Thymus (tissue), 11 donors: ENCODE data around the gene DERA. TPM values are rescaled to one million over a fixed set of nuclear protein-coding genes. Genes with fewer than 3 reads are reported as not detected.
"Not testable (repeated sequence)": the region's sequence is repeated elsewhere in the genome, so short reads cannot be mapped to it uniquely, and the experiment has no call there.

Source experiments
- DNase-seq, 9 donors: peaks; one replicate each; pipeline ENCODE4 v3.0.0-alpha.2; 2013; ENCODE audit warnings: low spot score in 9 of 9, low read depth in 6 of 9, missing footprints in 1 of 9
- H3K27ac ChIP-seq, 2 donors: one replicate each; pipeline ENCODE4 v1.5.1; 2013; ENCODE audit warnings: control low read depth in 1 of 2, low read depth in 1 of 2, low read length in 1 of 2, mild to moderate bottlenecking in 1 of 2, moderate library complexity in 1 of 2
- H3K27me3 ChIP-seq, 2 donors: one replicate each; pipeline ENCODE4 v1.5.1; 2013; ENCODE audit warnings: low read length in 1 of 2; ENCODE audit not compliant: control insufficient read depth in 2 of 2, insufficient read depth in 1 of 2
- H3K36me3 ChIP-seq, 2 donors: one replicate each; pipeline ENCODE4 v1.5.1; 2013; ENCODE audit warnings: low read length in 1 of 2, mild to moderate bottlenecking in 1 of 2, moderate library complexity in 1 of 2; ENCODE audit not compliant: control insufficient read depth in 2 of 2, insufficient read depth in 2 of 2
- H3K4me1 ChIP-seq, 2 donors: one replicate each; pipeline ENCODE4 v1.5.1; 2013; ENCODE audit warnings: low read length in 2 of 2; ENCODE audit not compliant: control insufficient read depth in 2 of 2, insufficient read depth in 2 of 2
- H3K4me3 ChIP-seq, 2 donors: one replicate each; pipeline ENCODE4 v1.5.1; 2013; ENCODE audit warnings: low read length in 2 of 2, control low read depth in 1 of 2, mild to moderate bottlenecking in 1 of 2
- H3K9me3 ChIP-seq, 2 donors: one replicate each; pipeline ENCODE4 v1.5.1; 2013; ENCODE audit warnings: low read length in 1 of 2, mild to moderate bottlenecking in 1 of 2; ENCODE audit not compliant: control insufficient read depth in 2 of 2, insufficient read depth in 1 of 2
- WGBS: extraction: QIAGEN DNeasy Blood & Tissue Kit; methylation state at CpG from one replicate; pipeline ENCODE4 v1.1.7; 2013; 5-methylcytosine and 5-hydroxymethylcytosine counted together
- polyA plus RNA-seq: library from polyadenylated mRNA; stranded (reverse); fragments of 200-250 nt; gene quantifications from one replicate; pipeline ENCODE4 v1.2.3, GENCODE V29; 2013
- total RNA-seq: library from RNA; stranded (reverse); fragments of 120-200 nt; gene quantifications from one replicate; pipeline ENCODE4 v1.2.4, GENCODE V29; 2013
- donor health status: healthy.

DERA gene
- total and polyA plus RNA-seq, 2 donors, result 25.7 to 27.7 TPM

GRCh38 chr12:15937902-15938301, 26.8 kb downstream of the DERA start:
- no peaks in the 10 kb centered on the region for H3K27me3 ChIP-seq
- DNase-seq, result no peak

GRCh38 chr12:15939111-15939510, 28.0 kb downstream of the DERA start:
- Histone ChIP-seq H3K9me3 (no peaks in the 10 kb centered on the region), H3K27ac (no peak overlapping the region), H3K36me3 (no peaks in the 10 kb centered on the region), H3K27me3 (no peaks in the 10 kb centered on the region), H3K4me3 (no peak overlapping the region), H3K4me1 (no peaks in the 10 kb centered on the region)
- WGBS, result 95% methylated on average over 1 of the region's 1 CpG
- DNase-seq, result no peak

More at GRCh38 chr12:15937902-15938301, 26.8 kb downstream of the DERA start:
- Histone ChIP-seq H3K36me3 (no peaks in the 10 kb centered on the region), H3K4me3 (no peak overlapping the region), H3K4me1 (no peaks in the 10 kb centered on the region), H3K9me3 (no peaks in the 10 kb centered on the region), H3K27ac (no peak overlapping the region)

DNA sequence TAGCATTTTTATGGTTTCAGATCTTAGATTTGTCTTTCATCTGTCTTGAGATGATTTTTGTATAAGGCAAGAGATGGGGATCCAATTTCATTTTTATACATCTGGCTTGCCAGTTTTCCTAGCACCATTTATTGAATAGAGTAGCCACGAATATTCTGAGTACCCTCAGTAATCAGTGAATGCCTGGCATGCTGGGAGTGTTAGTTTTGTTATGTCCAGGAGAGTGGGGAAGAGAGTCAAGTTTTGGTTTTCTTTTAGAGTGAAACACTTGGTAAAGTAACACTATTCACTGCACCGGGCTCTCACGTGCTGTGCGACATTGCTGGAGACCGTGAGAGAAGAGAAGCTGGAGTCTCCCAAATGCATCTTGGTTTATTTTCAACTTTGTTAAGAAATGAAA, 31.3 kb downstream of the DERA start:
- 98% methylated on average over 5 of the region's 5 CpGs for WGBS
- Histone ChIP-seq H3K27ac (no peak overlapping the region), H3K36me3 (no peaks in the 10 kb centered on the region), H3K4me1 (no peaks in the 10 kb centered on the region), H3K9me3 (no peaks in the 10 kb centered on the region), H3K27me3 (no peaks in the 10 kb centered on the region), H3K4me3 (no peak overlapping the region)
- no peak for DNase-seq

GRCh38 chr12:15943519-15943918, 32.4 kb downstream of the DERA start:
- DNase-seq, H3K4me3 ChIP-seq, H3K9me3 ChIP-seq, H3K27ac ChIP-seq, H3K36me3 ChIP-seq, H3K27me3 ChIP-seq, H3K4me1 ChIP-seq: not testable (repeated sequence)
- 98% methylated on average over 5 of the region's 5 CpGs for WGBS

DNA sequence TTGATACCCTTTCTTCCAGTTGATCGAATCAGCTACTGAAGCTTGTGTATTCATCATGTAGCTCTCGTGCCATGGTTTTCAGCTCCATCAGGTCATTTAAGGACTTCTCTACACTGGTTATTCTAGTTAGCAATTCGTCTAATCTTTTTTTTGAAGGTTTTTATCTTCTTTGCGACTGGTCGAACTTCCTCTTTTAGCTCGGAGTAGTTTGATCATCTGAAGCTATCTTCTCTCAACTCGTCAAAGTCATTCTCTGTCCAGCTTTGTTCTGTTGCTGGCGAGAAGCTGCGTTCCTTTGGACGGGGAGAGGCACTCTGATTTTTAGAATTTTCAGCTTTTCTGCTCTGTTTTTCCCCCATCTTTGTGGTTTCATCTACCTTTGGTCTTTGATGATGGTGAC, 37.3 kb downstream of the DERA start:
- not testable (repeated sequence) for H3K36me3 ChIP-seq, DNase-seq, H3K27me3 ChIP-seq, H3K4me1 ChIP-seq, H3K27ac ChIP-seq, H3K4me3 ChIP-seq
- 97% methylated on average over 10 of the region's 10 CpGs for WGBS
- H3K9me3 ChIP-seq, result peaks cover 0 to 11% of the 10 kb centered on the region in 2 donors

DNA sequence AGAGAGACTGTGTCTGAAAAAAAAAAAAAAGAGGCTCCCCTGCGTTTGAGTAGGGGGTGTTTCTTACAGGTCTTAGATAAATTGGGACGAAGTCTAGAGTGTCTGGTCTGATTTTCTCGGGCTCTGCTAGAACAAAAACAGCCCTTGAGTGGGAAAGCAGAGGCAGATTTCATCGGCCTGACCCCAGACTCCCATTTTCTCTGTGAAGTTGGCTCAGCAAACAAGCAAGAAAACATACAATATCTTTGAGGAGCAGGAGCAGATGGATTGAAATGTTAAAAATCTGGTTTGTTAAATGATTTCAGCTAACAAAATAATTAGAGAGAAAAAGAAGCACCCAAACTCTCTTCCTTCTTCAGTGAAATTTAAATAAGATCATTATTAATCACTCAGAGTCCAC, 44.1 kb downstream of the DERA start:
- Histone ChIP-seq H3K9me3 (no peaks in the 10 kb centered on the region), H3K4me3 (no peak overlapping the region), H3K36me3 (no peaks in the 10 kb centered on the region), H3K4me1 (no peaks in the 10 kb centered on the region), H3K27me3 (no peaks in the 10 kb centered on the region), H3K27ac (no peak overlapping the region)
- DNase-seq, result no peak
- 96% methylated on average over 4 of the region's 4 CpGs for WGBS

DNA sequence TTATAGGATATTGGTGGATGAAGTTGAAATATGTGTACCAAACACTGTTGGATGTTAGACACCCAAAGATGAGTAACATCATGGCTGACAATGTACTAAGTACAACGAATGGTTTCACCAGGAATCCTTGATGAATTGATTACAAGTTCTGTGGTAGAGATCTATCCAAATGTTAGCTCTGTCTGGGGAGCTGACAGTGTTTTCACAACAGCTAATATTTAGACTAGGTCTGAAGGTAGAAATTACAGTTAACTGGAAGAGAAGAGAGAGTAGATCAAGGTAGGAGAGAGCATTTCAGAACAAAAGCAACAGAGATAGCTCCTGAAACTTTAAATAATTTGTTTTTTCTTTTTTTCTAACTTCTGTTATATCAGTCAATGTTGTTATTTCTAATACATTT, 44.9 kb downstream of the DERA start:
- no peaks in the 10 kb centered on the region for H3K27me3 ChIP-seq
- no peak overlapping the region for H3K27ac ChIP-seq
- WGBS, result 96% methylated on average over 1 of the region's 1 CpG
- H3K4me1 ChIP-seq, result no peaks in the 10 kb centered on the region
- H3K36me3 ChIP-seq, result peaks cover 0 to 5% of the 10 kb centered on the region in 2 donors
- H3K9me3 ChIP-seq, result no peaks in the 10 kb centered on the region
- DNase-seq, result no peak
- H3K4me3 ChIP-seq, result no peak overlapping the region

DNA sequence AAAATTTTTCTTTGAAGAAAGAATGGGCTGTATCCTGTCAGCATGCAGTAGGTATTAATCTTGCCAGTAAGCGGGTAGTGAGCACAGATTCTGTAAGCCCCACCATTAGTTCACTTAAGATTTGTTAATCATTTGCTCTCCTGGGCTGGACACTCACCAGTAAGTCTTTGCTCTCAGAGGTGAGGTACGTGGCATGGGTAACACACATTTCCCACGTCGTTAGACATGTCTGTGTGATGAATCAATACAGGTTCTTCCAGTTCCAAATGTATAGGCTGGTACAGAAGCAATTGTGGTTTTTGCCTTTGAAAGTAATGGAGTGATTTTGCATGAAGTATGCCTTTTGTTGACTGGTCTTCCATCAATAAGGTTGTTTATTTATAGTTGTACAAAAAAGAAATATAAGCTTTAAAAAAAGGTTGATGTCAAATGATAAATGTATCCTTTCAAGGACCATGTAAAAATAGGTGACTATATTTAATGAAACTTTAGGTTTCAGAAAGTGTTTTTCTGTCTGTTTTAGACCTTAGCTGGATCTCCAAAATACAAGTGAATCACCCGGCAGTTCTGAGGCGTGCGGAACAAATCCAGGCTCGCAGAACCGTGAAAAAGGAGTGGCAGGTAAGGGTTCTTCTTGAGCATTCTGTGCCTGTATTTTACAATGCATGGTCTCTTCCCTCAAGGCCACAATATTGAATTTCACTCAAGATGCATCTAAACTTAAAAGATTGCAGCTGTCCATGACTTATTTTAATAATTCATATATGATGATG, 45.5 kb downstream of the DERA start:
- DNase-seq, result no peak
- no peaks in the 10 kb centered on the region for H3K9me3 ChIP-seq
- H3K36me3 ChIP-seq, result peaks cover 0 to 5% of the 10 kb centered on the region in 2 donors
- H3K4me3 ChIP-seq, result no peak overlapping the region
- H3K4me1 ChIP-seq, result no peaks in the 10 kb centered on the region
- no peak overlapping the region for H3K27ac ChIP-seq
- 95% methylated on average over 9 of the region's 9 CpGs for WGBS
- H3K27me3 ChIP-seq, result no peaks in the 10 kb centered on the region

DNA sequence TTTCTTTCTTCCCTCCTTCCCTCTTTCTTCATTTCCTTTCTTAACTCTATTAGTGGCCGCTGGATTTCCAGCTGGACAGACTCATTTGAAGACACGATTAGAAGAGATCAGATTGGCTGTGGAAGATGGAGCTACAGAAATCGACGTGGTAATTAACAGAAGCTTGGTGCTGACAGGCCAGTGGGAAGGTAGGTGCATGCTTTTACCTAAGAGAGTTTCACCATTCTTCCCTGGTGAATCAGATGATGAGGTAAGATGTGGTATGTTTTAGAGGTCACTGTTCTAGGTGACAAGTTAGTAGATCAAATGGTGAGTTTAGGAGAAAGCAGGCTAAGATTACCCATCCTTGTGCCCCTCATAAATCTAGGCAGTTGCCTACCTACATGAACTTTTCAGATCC, 51.6 kb downstream of the DERA start:
- no peaks in the 10 kb centered on the region for H3K9me3 ChIP-seq
- H3K27me3 ChIP-seq, result no peaks in the 10 kb centered on the region
- H3K27ac ChIP-seq, result no peak overlapping the region
- H3K4me3 ChIP-seq, result no peak overlapping the region
- DNase-seq, result no peak
- peaks cover 3 to 12% of the 10 kb centered on the region in 2 donors for H3K36me3 ChIP-seq
- H3K4me1 ChIP-seq, result no peaks in the 10 kb centered on the region
- 99% methylated on average over 4 of the region's 4 CpGs for WGBS
